Gastroesophageal sphincter (tissue), 4 donors: ENCODE data around the gene GPR17. TPM values are rescaled to one million over a fixed set of nuclear protein-coding genes. Genes with fewer than 3 reads are reported as not detected.

Source experiments
- ATAC-seq: fragments of 150-250 bp; one replicate; pipeline ENCODE4 v1.9.1; 2016; ENCODE audit warnings: mild to moderate bottlenecking, moderate library complexity
- H3K27ac ChIP-seq, 4 donors: fragments of 200-600 bp; sonication (generic) in 3 of 4; 1 replicate in 3 of 4; 2 replicates in 1 of 4; pipeline ENCODE4 v1.5.1; 2016 to 2019
- H3K27me3 ChIP-seq: fragments of 200-600 bp; sonication (generic); one replicate; pipeline ENCODE4 v1.5.1; 2019
- H3K36me3 ChIP-seq, 2 donors: fragments of 200-600 bp; sonication (generic); one replicate each; pipeline ENCODE4 v1.5.1; 2019; ENCODE audit warnings: control low read depth in 1 of 2
- H3K4me1 ChIP-seq, 3 donors: fragments of 200-600 bp; sonication (generic); 1 replicate in 2 of 3; 2 replicates in 1 of 3; pipeline ENCODE4 v1.5.1; 2016 to 2019; ENCODE audit warnings: control low read depth in 2 of 3
- H3K4me3 ChIP-seq, 2 donors: fragments of 200-600 bp; sonication (generic); one replicate each; pipeline ENCODE4 v1.5.1; 2019; ENCODE audit warnings: mild to moderate bottlenecking in 1 of 2, moderate library complexity in 1 of 2
- H3K9me3 ChIP-seq, 3 donors: fragments of 200-600 bp; sonication (generic); one replicate each; pipeline ENCODE4 v1.5.1; 2017 to 2019; ENCODE audit warnings: control low read depth in 2 of 3
- CTCF ChIP-seq, 4 experiments: fragments of 200-600 bp in 2 of 4; fragments of 450-650 bp in 2 of 4; sonication (generic) in 1 of 4; IDR thresholded peaks; one replicate each; pipeline ENCODE4 v1.5.1; 2017 to 2019; ENCODE audit warnings: antibody characterized with exemption in 4 of 4, mild to moderate bottlenecking in 2 of 4, moderate library complexity in 2 of 4
- EP300 ChIP-seq: sonication (generic); formaldehyde crosslinking; IDR thresholded peaks from one replicate; pipeline ENCODE4 v1.6.1; 2017; ENCODE audit warnings: antibody characterized with exemption, mild to moderate bottlenecking
- POLR2A ChIP-seq, 2 donors: fragments of 450-650 bp; IDR thresholded peaks; one replicate each; pipeline ENCODE4 v1.6.1; 2017; ENCODE audit warnings: antibody characterized with exemption in 2 of 2, mild to moderate bottlenecking in 2 of 2, moderate library complexity in 1 of 2
- POLR2AphosphoS5 ChIP-seq: sonication (generic); formaldehyde crosslinking; IDR thresholded peaks from one replicate; pipeline ENCODE4 v1.6.1; 2017; ENCODE audit warnings: antibody characterized with exemption
- WGBS, 2 donors: methylation state at CpG; one replicate each; pipeline ENCODE4 v1.1.5; 2018; ENCODE audit warnings: low coverage in 1 of 2; 5-methylcytosine and 5-hydroxymethylcytosine counted together
- total RNA-seq, 4 donors: library from RNA; depleted of rRNA; stranded (reverse); fragments of >200 nt; gene quantifications; one replicate each; pipeline ENCODE4 v1.1.0, GENCODE V29; 2016

The GPR17 gene
- total RNA-seq, 4 donors from 2014 or later = 0.35 TPM; not detected in 3

GRCh38 chr2:127688405-127688804 lies 42.5 kb downstream of the GPR17 start:
- H3K27ac ChIP-seq = no peak overlapping the region
- peaks cover 0 to 22% (median 6%) of the 10 kb centered on the region in 3 donors for H3K4me1 ChIP-seq
- no peaks in the 10 kb centered on the region for H3K36me3 ChIP-seq
- WGBS, 2 donors = 80 to 83% methylated on average over 1 of the region's 1 CpG
- no peaks in the 10 kb centered on the region for H3K9me3 ChIP-seq
- TF ChIP-seq CTCF (IDR thresholded peaks at IDR 0.05) (no peak), POLR2AphosphoS5 (no peak), POLR2A (IDR thresholded peaks at IDR 0.05) (no peak), EP300 (no peak)
- H3K27me3 ChIP-seq = no peaks in the 10 kb centered on the region
- ATAC-seq = no peak
- no peak overlapping the region for H3K4me3 ChIP-seq

- ATAC-seq = no peak
- WGBS, 2 donors = 92 to 100% methylated on average over 1 to 2 of the region's 2 CpGs
- TF ChIP-seq EP300 (no peak), POLR2A (IDR thresholded peaks at IDR 0.05) (no peak), CTCF (IDR thresholded peaks at IDR 0.05) (no peak), POLR2AphosphoS5 (no peak)
These were observed 44.7 kb downstream of the GPR17 start for GRCh38 chr2:127690696-127691095.

GRCh38 chr2:127694986-127695385 lies 49.0 kb downstream of the GPR17 start:
- TF ChIP-seq POLR2AphosphoS5 = peak; percentile 31
- no peak for TF ChIP-seq EP300
- peaks cover 0 to 14% (median 4%) of the 10 kb centered on the region in 3 donors for H3K4me1 ChIP-seq
- peak overlapping the region in 1 of 2 donors; percentile 50 for H3K4me3 ChIP-seq
- peak overlapping the region in 2 of 4 donors; percentile 72 to 78 for H3K27ac ChIP-seq
- H3K36me3 ChIP-seq = no peaks in the 10 kb centered on the region
- peak; percentile 47 for ATAC-seq
- H3K27me3 ChIP-seq = no peaks in the 10 kb centered on the region
- WGBS, 2 donors = 65 to 68% methylated on average over 5 to 6 of the region's 9 CpGs
- H3K9me3 ChIP-seq = no peaks in the 10 kb centered on the region

More at GRCh38 chr2:127690696-127691095, 44.7 kb downstream of the GPR17 start:
- no peaks in the 10 kb centered on the region for H3K36me3 ChIP-seq
- no peak overlapping the region for H3K27ac ChIP-seq
- H3K4me3 ChIP-seq = no peak overlapping the region
- no peaks in the 10 kb centered on the region for H3K9me3 ChIP-seq
- peaks cover 0 to 13% (median 4%) of the 10 kb centered on the region in 3 donors for H3K4me1 ChIP-seq
- no peaks in the 10 kb centered on the region for H3K27me3 ChIP-seq

- Histone ChIP-seq H3K9me3 (no peaks in the 10 kb centered on the region), H3K4me3 (peak overlapping the region; percentile 20 to 50), H3K27ac (peak overlapping the region in 3 of 4 donors; percentile 42 to 78 (median 72)), H3K4me1 (peaks cover 0 to 19% (median 7%) of the 10 kb centered on the region in 3 donors), H3K36me3 (no peaks in the 10 kb centered on the region), H3K27me3 (no peaks in the 10 kb centered on the region)
- ATAC-seq = peak; percentile 75
- peak in 3 of 4 experiments; percentile 55 to 86 (median 58) for TF ChIP-seq CTCF (IDR thresholded peaks at IDR 0.05)
- TF ChIP-seq POLR2AphosphoS5 = peak; percentile 10
- TF ChIP-seq POLR2A (IDR thresholded peaks at IDR 0.05) = no peak
- TF ChIP-seq EP300 = no peak
- WGBS, 2 donors = 60 to 69% methylated on average over 5 to 8 of the region's 52 CpGs
These were observed 49.8 kb downstream of the GPR17 start for GRCh38 chr2:127695491-127696472.

- no peak overlapping the region for H3K4me3 ChIP-seq
- no peak for ATAC-seq
- peaks cover 0 to 28% (median 7%) of the 10 kb centered on the region in 3 donors for H3K4me1 ChIP-seq
- WGBS, 2 donors = 82 to 93% methylated on average over 6 to 13 of the region's 21 CpGs
- no peaks in the 10 kb centered on the region for H3K36me3 ChIP-seq
- no peaks in the 10 kb centered on the region for H3K27me3 ChIP-seq
- H3K27ac ChIP-seq = no peak overlapping the region
- no peaks in the 10 kb centered on the region for H3K9me3 ChIP-seq
- TF ChIP-seq POLR2AphosphoS5 (no peak), EP300 (no peak), POLR2A (IDR thresholded peaks at IDR 0.05) (no peak), CTCF (IDR thresholded peaks at IDR 0.05) (no peak)
These were observed 51.7 kb downstream of the GPR17 start for GRCh38 chr2:127697482-127698180.
